Measurements from ENCODE around the gene PJA2. TPM values are rescaled to one million over a fixed set of nuclear protein-coding genes. Genes with fewer than 3 reads are reported as not detected.

Gene PJA2
- polyA plus RNA-seq, 1 experiment = 109 TPM

GRCh38 chr5:109322694-109323093 is 87.1 kb downstream of the PJA2 start:
- Histone ChIP-seq H3K9me3 (ENCODE audit: control insufficient read depth, insufficient read depth, low read length) (no peaks in the 10 kb centered on the region), H3K27ac (ENCODE audit: low read depth, low read length) (no peak overlapping the region), H3K27me3 (ENCODE audit: control insufficient read depth, insufficient read depth, low read length) (no peaks in the 10 kb centered on the region), H3K4me3 (ENCODE audit: low read depth, low read length) (no peak overlapping the region)
- no peak for TF ChIP-seq CTCF (IDR thresholded peaks at IDR 0.05; ENCODE audit: low read depth, low read length)
- ChIA-PET POLR2A (no interaction called here), CTCF (no interaction called here)
- no peak for DNase-seq (ENCODE audit: low read depth, low spot score)

- no peaks in the 10 kb centered on the region for H3K27me3 ChIP-seq (ENCODE audit: control insufficient read depth, insufficient read depth, low read length)
- DNase-seq (ENCODE audit: low read depth, low spot score) = no peak
- POLR2A ChIA-PET = no interaction called here
- no peak overlapping the region for H3K27ac ChIP-seq (ENCODE audit: low read depth, low read length)
- CTCF ChIA-PET = no interaction called here
- H3K4me3 ChIP-seq (ENCODE audit: low read depth, low read length) = no peak overlapping the region
- no peak for TF ChIP-seq CTCF (IDR thresholded peaks at IDR 0.05; ENCODE audit: low read depth, low read length)
- H3K9me3 ChIP-seq (ENCODE audit: control insufficient read depth, insufficient read depth, low read length) = no peaks in the 10 kb centered on the region
These were observed 90.4 kb downstream of the PJA2 start for GRCh38 chr5:109319351-109319750.

GRCh38 chr5:109318455-109319108 is 91.2 kb downstream of the PJA2 start:
- no peak for DNase-seq (ENCODE audit: low read depth, low spot score)
- no peak for TF ChIP-seq CTCF (IDR thresholded peaks at IDR 0.05; ENCODE audit: low read depth, low read length)
- no peaks in the 10 kb centered on the region for H3K27me3 ChIP-seq (ENCODE audit: control insufficient read depth, insufficient read depth, low read length)
- no peak overlapping the region for H3K27ac ChIP-seq (ENCODE audit: low read depth, low read length)
- no peaks in the 10 kb centered on the region for H3K9me3 ChIP-seq (ENCODE audit: control insufficient read depth, insufficient read depth, low read length)
- ChIA-PET CTCF (no interaction called here), POLR2A (interaction anchor here (0.6 kb wide), 1 partner anchor 164 kb away, joined by 3 read pairs; no protein-coding TSS in a partner anchor)
- H3K4me3 ChIP-seq (ENCODE audit: low read depth, low read length) = no peak overlapping the region

- H3K27ac ChIP-seq (ENCODE audit: low read depth, low read length) = no peak overlapping the region
- POLR2A ChIA-PET = no interaction called here
- CTCF ChIA-PET = no interaction called here
- DNase-seq (ENCODE audit: low read depth, low spot score) = no peak
- H3K27me3 ChIP-seq (ENCODE audit: control insufficient read depth, insufficient read depth, low read length) = no peaks in the 10 kb centered on the region
- TF ChIP-seq CTCF (IDR thresholded peaks at IDR 0.05; ENCODE audit: low read depth, low read length) = no peak
- no peaks in the 10 kb centered on the region for H3K9me3 ChIP-seq (ENCODE audit: control insufficient read depth, insufficient read depth, low read length)
- H3K4me3 ChIP-seq (ENCODE audit: low read depth, low read length) = no peak overlapping the region
These were observed 93.1 kb downstream of the PJA2 start for GRCh38 chr5:109316634-109317033.

GRCh38 chr5:109315245-109315644 is 94.5 kb downstream of the PJA2 start:
- peaks cover 2% of the 10 kb centered on the region for H3K27me3 ChIP-seq (ENCODE audit: control insufficient read depth, insufficient read depth, low read length)
- ChIA-PET CTCF (no interaction called here), POLR2A (no interaction called here)
- no peak overlapping the region for H3K4me3 ChIP-seq (ENCODE audit: low read depth, low read length)
- no peaks in the 10 kb centered on the region for H3K9me3 ChIP-seq (ENCODE audit: control insufficient read depth, insufficient read depth, low read length)
- H3K27ac ChIP-seq (ENCODE audit: low read depth, low read length) = no peak overlapping the region
- no peak for DNase-seq (ENCODE audit: low read depth, low spot score)
- TF ChIP-seq CTCF (IDR thresholded peaks at IDR 0.05; ENCODE audit: low read depth, low read length) = no peak
